HG03103 (cell line): ENCODE data around the gene CMSS1.

Source experiments
- ATAC-seq: cut with Tn5 transposase; IDR thresholded peaks from one replicate; pipeline ENCODE4 v1.9.1; 2021; ENCODE audit warnings: low read depth; ENCODE audit not compliant: unreplicated experiment

Gene CMSS1

DNA sequence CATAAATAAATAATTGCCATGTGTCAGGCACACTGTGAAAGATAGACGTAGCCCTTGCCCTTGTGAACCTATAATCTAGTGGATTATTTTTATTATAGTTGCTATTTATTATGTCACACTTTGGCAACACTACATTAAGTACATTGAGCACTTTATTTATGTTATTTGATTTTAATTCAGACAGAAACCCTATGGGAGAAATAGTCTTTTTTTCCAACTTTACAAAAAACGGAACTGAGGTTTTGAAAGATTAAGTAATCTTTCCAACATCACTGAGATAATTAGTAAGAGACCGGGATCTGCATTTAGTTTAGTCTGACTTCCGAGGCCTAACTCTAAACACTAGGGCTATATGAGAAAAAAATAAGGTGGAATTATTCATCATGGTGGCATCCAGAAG lies 299.4 kb downstream of the CMSS1 start:
- ATAC-seq, result no peak

DNA sequence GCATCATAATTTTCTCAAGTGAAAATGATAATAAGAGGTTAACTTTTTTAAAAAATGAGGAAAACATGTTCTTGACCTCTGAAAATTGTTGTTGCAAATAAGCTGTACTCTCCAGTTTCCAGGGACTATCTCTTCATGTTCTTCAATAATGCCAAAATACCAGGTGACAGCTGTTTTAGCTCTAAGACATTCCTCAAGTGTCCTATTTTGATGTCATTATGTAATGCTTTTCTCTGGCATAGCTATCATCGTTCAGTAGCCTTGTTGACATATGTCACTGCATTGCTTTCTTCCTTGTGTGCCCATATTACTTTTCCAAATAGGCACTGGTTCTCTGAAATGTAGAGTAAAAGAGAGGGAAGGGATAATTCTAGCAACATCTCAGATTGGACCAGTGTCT lies 302.4 kb downstream of the CMSS1 start:
- ATAC-seq, result no peak

DNA sequence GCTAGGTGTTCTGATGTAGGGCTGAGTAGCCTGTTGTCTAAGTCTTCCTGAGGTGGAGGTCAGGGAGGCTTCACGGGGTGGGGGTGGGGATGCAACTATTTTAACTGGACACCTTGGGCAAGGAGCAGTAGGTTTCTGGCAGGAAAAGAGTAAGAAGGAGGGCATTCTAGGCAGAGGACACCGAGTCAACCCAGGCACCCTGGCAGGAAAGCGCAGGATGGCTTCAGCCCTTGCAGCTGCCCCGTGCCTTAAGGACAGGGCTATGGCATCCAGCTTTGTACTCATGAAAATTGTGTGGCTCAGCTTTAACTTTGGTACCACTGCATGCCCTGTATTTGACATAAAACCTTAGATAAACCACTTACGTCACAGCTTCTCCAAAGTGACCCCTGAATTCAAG lies 303.0 kb downstream of the CMSS1 start:
- no peak for ATAC-seq

DNA sequence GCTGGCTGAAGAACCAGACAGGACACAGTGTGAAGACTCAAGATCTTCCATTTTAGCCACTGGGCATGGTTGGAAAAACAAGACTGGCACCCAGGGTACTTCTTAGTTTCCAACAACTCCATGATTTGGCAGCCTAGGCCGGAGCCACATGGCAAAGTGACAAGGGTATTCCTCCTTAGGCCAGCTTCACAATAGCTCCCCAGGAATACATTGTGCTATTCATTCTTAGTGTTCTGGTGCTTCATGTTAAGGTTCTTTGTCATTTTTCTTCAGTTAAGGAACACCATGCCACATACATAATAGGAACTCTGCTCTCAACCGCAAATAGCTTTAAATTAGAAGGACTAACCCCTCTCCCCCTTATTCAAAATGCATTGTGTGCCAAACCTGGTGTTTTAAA lies 304.7 kb downstream of the CMSS1 start:
- no peak for ATAC-seq

DNA sequence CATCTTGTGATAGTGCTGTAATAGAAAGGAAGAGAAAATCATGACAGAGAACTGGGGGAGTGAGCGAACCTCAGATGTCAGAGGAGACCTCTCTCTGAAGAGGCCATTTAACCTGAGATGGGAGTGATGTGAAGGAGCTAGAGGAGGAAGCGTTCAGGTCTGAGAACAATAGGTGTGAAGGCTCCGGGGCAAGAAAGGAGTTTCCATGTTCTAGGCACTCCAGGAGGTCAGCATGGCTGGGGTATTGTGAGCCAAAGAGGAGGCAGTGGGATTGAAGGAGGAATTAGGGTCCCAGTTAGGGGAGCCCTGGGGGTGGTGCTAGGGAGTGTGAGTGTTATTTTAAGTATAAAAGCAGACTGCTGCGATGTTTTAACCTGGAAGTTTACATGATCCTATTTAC lies 305.4 kb downstream of the CMSS1 start:
- ATAC-seq, result no peak

DNA sequence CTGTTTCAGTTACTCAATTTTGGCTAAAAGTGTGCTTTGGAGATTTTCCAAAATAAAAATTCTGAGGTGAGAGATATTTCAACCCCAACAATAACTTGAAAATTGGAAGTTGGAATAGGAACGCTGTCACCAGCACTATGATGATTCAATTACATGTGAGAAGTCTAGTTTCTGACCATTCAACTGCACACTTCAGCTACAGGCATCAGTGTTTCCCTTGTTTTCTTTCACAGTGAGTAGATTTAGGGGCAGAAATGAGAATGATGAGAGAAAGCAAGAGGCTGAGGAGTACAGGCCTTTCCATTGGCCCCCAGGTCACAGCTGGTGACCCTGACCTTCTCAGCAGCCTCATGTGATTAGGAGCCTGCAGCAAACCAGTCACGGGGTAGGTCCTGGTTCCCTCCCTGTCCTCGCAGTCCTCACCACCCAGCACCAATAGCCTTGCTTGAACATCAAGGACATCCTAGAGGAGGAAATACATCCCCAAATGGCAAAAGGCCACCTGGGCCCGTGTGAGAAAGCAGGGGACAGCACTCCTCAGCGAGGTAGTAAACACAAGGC lies 306.6 kb downstream of the CMSS1 start:
- no peak for ATAC-seq

DNA sequence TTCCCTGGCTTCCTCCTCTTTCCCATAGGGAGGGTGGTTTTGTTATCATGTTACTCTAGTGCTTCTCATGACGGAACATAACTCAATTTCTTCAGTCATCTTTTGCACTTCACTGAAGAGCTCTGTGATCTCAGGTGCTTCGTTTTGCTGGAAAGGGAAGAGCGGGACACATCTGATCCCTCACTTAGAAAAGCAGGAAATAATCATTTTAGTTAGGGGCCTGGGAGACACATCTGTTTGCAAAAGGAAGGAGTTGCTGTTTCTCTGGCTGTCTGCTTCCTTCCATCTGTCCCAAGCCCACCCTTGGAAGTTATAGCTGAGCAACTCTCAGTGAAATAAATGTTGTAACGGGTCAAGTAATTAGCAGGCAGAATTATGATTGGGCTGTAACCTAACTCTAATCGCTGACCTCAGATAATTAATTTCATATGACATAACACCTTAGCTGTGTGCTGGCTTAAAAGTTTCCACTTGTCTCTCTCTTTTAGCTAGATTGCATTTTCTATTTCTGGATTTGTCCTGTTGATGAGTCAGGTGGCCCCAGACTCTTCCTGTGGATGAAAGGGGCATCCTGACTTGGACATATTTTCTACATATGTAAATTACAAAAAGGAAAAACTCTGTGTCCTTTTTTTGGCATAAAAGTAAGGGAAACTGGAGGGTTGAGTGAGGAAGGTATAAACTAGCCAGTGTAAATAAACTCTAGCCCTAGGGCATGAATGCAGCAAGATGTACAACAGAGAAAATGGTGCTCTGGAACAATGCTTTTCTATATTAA lies 307.7 kb downstream of the CMSS1 start:
- ATAC-seq, result no peak

DNA sequence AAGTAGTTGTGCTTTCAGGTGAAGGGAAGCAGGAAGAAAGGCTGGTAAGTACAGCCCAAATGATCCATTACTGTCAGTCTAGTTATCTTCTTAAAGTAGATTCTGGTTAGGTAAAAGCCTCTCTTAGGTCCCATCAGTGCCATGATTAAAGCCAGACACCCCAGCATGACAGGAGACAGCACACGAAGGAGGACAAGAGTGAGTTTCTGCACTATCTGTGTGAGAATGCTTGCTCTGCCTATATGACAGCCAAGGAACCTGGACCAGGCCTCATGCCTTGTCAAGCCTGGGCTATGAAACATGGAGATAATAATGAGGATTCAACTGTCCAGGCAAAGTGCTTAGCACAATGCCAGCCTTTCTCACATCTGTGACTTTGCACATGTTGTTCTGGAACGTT lies 310.1 kb downstream of the CMSS1 start:
- no peak for ATAC-seq

DNA sequence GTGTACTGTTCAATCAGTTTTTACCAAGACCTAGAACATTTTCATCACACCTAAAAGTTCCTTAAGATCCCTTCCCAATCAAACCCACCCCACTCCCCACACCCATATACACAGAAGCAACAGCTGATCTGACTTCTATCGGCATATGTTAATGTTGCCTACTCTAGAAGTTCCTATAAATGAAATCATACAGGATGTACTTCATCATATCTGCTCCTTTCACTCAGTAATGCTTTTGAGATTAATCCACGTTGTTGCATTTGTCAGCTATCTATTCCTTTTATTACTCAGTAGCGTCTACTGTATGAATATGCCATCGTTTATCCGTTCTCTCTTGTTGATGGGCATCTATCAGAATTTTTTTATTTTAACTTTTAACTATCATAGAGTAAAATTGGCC lies 310.9 kb downstream of the CMSS1 start:
- no peak for ATAC-seq

DNA sequence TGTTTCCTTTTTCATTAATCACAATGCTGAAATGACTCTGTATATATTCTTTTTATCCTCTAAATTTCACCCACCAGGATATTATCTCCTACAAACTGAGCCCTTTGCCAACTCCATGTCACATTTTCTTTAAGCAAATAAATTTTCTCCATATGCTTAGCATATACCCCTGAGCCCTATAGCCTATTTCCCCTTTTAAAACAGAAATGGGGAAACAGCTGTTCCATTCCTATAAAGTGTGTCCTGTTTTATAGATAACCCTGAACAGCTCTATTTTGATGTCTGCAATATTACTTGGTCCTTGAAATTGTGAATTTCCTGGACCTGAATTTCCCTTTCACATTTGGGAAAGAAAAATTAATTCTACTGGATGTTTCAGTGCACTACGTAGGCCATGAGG lies 312.3 kb downstream of the CMSS1 start:
- no peak for ATAC-seq

DNA sequence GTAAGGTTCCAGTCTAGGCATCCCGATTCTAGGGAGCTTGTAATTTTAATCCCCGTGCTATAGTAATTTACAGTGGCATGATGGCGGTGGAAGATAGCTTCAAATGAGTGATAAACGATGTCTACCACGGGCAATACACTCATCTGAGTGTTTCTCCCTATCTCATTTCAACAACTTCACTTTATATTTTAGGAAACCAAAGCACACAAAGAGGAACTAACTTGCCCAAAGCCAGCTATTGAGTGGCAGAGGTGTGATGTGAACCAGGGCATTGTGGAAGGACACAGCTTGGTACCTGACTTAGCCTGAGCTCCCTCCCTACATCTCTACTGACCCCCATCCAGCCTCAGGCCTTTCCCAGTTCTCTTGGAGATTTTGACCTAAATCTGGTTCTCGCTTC lies 313.6 kb downstream of the CMSS1 start:
- ATAC-seq, result no peak

DNA sequence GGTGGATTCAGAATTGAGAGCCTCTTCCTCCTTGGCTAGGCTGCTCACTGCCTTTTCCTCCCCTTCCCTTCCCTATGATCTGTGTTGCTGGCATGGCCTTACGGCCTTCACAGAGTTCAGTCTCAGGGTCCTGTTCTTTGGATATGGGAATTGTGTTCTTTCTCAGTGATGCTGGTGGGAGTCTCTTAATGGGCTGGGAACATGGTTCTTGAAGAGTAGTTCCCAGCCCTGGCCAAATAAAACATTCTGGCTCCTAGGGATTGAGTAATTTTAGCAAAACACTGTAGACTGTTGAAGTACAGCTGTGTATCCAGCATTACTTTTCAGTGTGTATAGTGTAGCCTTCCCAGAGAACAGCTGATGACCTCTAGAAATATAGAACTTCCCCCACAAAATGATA lies 319.3 kb downstream of the CMSS1 start:
- ATAC-seq, result no peak

DNA sequence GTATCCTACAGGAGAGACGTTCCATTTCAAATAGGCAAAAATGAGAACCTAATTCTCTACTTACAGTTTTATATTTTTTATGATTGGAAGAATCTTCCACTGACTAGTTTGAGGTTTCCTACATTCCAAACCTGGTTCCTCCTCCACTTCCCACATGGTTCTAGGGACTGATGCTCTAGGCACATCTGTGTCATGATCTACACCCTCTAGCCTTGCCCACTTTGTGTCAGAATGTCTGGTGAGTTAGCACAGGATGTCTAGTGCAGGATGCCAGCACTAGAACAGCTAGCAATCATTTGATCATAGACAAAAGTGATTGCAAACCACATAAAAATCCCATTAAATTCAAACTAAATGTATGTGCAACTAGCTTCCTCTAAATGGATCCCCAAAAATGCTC lies 323.3 kb downstream of the CMSS1 start:
- ATAC-seq, result no peak

DNA sequence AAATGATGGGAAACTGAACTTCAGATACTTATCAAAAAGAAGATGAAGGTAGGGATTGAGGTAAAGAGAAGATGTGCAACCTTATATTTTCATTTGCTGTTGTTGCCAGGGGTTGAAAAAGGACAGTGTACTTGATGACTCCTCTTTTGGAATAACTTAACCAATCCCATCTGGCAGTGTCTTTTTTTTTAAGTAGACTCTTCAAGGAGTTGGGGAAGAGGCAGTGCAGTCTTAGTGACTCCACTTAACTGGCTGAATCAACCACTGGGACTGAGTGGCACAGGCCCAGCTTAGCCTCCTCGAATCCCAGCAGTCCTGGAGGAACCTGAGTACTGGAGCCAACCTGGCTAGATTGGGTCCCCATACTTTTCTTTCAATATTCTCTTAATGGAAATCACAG lies 323.9 kb downstream of the CMSS1 start:
- no peak for ATAC-seq

DNA sequence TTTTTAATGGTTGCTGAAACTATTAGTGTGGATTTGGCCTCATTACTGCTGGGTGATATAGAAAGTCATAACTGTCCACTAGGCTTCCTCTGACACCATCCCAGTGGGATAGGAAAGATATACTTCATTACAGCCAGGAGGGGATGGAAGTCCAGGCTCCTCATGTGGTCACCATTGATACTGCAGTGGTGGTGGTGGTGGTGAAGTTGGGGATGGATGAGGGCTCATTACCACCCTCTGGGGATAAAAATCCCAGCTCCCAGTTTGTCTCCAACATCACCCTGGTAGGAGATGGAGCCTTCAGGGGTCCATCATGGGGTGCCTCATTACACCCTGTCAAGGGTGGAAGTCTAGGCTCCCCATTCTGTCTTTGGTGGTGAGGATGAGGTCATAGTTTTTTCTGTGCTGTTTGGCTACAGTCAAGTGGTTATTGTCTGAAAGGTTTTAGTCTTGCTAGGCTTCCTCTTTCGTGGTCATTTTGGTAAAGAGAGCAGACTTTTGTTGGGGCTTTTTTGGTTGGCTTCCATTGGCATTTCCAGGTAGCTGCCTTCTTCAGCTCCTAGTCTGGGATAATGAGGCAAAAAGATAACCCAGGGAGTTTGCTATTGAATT lies 326.7 kb downstream of the CMSS1 start:
- peak; percentile 97 for ATAC-seq

DNA sequence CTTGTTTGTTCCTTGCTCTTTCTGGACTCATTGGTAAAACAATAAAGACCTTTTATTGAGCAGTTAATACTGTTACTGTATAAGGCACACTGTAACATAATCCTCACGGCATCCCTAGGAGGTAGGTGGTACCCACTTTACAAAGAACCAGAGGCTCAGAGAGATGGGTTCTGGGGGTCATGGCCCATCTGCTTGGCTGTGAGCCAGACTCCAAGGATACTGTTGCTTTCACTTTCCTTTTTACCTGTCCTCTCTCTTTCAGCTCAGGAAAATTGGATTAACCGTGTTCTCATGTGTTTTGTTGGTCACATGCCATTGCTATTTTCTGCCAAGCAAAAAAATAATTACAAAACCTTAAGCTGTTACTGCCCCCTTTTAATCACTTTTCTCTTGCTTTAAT lies 331.5 kb downstream of the CMSS1 start:
- ATAC-seq, result no peak

DNA sequence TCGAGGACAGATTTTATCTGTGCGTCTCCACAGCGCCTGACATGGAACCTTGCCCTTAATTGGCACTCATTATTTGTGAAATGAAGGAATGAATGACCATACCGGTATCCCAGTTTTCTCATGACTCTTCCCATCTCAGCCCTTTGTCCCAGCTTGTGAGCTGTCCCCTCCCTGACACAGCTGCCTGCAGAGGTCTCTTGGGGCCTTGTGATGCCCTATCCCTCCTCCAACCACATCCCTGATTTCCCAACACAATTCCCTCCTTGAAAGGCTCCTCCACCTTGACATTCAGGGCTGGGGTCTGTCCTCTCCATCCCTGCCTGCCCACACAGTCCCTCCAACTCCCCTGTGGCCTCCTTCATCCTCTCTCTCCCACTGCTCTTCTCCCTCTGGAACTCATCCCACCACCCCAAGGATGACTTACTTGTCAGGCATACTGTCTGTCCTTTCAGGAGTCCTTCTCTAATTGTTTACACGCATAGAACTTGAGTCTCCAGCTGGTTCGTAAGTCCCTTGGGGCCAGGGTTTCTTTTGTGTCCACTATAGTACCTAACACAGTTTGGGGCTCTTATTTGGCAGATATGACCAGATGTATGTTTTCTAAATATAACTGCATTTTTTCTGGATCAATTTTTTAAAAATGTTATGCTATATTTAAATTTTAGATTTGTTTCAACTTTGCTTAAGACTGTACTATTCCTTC lies 332.2 kb downstream of the CMSS1 start:
- ATAC-seq, result no peak

DNA sequence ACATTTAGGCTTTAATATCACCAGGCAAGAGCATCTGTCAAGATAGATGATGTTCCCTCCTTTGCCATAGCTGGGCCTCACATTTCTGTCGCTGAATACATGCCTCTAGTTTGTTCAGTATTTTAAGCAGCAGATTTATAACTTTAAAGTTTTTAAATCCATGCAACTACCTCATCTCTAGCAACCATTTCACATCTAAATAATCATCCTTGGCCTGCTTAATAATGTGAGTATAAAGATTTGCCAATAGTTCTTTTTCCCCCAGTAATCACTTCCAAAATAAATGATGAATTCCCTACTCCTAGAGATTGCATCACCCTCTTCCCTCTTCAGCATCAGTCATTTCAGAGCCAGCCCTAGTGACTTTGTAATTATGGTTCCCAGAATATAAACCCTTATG lies 332.8 kb downstream of the CMSS1 start:
- ATAC-seq, result no peak

DNA sequence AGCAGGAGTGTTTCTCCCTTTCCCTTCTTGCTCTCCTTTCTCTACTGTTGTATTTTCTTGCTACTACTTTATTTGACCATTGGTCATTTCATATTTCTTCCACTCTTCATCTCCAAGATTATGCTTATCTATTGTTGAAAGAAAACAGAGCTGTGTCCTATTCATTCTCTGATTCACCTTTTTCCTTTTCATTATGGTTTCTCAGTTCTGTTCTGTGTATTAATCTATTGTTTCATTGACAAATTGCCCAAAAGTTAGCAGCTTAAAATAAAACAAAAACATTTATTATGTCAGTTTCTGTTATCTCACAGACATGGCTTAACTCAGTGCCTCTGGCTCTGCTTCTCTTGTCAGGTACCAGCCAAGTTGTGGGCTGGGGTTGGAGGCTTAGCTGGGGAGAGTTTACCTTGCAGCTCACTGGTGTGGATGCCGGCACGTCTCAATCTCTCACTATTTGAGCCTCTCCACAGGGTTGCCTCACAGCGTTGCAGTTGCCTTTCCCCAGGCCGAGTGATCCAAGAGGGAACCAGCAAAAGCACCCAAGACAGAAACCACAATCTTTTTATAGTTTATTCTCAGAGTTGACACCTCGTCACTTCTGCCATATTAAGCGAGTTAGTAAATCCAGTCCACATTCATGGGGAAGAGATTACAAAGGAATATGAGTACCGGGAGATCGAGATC lies 333.5 kb downstream of the CMSS1 start:
- ATAC-seq, result no peak

DNA sequence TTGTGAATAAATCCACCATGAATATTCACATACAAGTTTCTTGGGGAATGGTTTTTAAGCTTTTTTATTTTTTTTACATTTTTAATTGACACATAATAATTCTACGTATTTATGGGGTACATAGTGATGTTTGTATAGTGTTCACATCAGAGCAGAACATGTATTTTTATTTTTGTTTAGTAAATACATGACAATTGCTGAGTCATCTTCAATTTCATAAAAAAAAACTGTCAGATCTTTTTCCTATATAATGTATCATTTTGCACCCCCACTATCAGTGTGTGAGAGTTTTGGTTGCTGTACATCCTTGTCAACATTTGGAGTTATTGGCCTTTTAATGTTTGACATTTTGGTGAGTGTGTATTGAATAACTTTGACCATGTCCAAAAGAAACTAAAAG lies 336.5 kb downstream of the CMSS1 start:
- no peak for ATAC-seq

DNA sequence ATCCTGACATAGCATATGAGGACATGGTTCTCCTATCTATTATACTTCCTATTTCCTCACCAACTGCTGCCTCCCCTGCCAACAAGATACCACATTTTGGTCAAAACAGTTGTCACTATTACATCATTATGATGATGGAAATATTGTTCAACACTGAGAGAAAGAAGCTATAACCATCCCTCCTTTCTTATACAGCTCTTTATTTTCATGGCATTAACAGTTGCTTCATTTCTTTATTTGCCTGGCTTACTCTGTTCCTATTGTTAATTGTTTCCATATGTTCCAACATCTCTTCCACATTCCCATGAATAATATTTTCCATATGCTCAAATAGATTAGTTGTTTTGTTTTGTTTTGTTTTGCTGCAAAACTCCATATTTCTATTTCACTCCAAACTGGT lies 337.5 kb downstream of the CMSS1 start:
- ATAC-seq, result no peak
